KOPT-K1 (cell line): ENCODE results near the gene CCL16.
"Not testable (repeated sequence)": the region's sequence is repeated elsewhere in the genome, so short reads cannot be mapped to it uniquely, and the experiment has no call there.

Source experiments
- H3K27ac ChIP-seq: fragments of 200-600 bp; sonication (generic); 2 replicates; pipeline ENCODE4 v1.5.1; 2016; ENCODE audit warnings: antibody characterized with exemption, mild to moderate bottlenecking, low read depth, low read length; ENCODE audit not compliant: poor library complexity, severe bottlenecking
- H3K36me3 ChIP-seq: fragments of 200-600 bp; sonication (generic); 2 replicates; pipeline ENCODE4 v1.5.1; 2017; ENCODE audit warnings: antibody characterized with exemption, mild to moderate bottlenecking, low read length, moderate library complexity; ENCODE audit not compliant: insufficient read depth
- H3K9me3 ChIP-seq: fragments of 200-600 bp; sonication (generic); 2 replicates; pipeline ENCODE4 v1.5.1; 2017; ENCODE audit warnings: antibody characterized with exemption, low read length, mild to moderate bottlenecking; ENCODE audit not compliant: insufficient read depth, poor library complexity, severe bottlenecking

Gene CCL16

DNA sequence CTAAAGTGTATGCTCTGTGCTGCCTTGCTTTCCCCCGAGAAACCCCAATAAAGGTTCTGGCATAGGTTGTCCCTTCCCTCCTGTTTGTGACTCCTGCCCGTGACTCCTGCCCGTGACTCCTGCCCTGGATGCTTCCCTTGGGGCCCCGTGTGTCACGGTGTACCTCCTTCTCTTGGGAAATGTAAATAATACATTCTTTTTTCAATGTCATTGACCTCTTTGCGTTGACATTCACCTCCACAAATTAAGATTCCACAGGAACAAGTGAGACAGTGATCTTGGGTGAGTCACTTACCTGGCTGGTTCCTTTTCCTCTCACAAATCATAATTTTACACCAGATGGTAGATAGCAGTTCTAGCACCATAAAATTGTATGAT, 19.4 kb upstream of the CCL16 start:
- no peak overlapping the region for H3K27ac ChIP-seq
- H3K36me3 ChIP-seq, result no peaks in the 10 kb centered on the region
- no peaks in the 10 kb centered on the region for H3K9me3 ChIP-seq

DNA sequence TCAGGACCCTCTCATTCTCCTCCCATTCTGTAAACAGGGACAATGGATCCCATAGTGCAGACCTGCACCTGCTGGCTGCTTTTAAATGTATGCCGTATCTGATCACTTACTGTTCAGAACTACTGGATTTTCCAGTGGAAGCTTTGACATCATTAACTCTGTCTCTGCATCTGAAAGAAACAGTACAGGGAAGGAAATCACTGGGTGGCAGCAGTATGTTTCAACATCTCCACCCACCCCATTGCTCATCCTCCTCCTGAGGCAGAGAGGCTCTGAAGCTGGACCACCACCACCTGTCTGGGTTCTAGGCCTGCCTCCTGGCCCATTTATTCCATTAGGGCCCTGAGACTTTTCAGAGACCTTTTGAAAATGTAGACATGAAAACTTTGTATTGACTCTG, 17.5 kb upstream of the CCL16 start:
- Histone ChIP-seq H3K36me3 (no peaks in the 10 kb centered on the region), H3K9me3 (peaks cover 6% of the 10 kb centered on the region), H3K27ac (no peak overlapping the region)

DNA sequence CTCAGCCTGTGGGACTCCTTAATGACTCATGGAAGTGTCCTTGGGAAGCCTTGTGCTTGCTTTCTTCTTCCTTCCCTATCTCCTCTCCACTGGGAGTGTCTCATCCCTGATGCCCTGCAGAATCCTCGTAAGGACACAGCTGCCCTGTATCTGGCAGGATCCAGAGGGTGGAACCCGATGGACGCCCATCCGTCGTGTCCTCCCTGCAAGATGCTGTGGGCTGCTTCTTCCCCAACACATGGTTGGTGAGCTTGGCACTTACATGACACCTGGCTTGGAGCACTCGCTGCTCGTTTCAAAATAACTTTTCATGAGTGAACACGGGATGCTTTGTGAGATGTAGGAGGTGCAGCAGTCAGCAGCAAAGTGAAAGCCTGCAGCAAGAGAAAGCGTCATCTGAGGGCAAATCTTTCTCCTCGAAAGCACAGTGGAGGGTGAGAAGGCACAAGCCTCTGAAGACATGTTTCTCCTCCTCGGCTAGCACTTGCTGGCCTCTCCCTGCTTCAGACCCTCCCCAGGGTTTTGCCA, 16.8 kb upstream of the CCL16 start:
- Histone ChIP-seq H3K36me3 (no peaks in the 10 kb centered on the region), H3K9me3 (peaks cover 6% of the 10 kb centered on the region), H3K27ac (no peak overlapping the region)

DNA sequence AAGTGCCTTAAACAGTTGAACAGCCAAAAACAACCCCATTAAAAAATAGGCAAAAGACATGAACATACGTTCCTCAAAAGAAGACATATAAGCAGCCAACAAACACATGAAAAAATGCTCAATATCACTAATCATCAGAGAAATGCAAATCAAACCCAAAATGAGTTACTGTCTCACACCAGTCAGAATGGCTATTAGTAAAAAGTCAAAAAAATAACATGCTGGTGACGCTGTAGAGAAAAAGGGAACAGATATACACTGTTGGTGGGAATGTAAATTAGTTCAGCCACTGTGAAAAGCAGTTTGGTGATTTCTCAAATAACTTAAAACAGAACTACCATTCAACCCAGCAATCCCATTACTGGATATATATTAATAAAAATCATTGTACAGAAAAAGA, 14.0 kb upstream of the CCL16 start:
- H3K9me3 ChIP-seq, result peaks cover 10% of the 10 kb centered on the region
- not testable (repeated sequence) for H3K27ac ChIP-seq

DNA sequence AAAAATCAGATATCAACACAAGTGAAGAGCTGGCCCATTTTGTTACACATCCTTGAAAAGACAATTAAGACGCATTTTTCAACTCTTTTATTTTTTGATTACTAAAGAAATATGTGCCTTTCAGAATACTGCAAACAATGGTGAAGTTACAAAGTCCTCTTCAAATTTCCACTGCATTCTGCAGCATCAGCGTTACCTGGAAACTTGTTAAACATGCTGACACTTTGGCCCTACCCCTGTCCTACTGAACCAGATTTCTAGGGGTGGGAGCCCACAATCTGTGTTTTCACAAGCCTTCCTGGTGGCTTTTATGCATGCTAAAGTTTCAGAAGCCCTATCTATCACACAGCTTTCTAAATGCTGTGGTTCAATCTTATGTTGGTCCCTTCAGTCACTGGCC, 9.8 kb upstream of the CCL16 start:
- Histone ChIP-seq H3K9me3 (peaks cover 28% of the 10 kb centered on the region), H3K27ac (no peak overlapping the region), H3K36me3 (no peaks in the 10 kb centered on the region)

More for the DNA sequence above, 14.0 kb upstream of the CCL16 start:
- not testable (repeated sequence) for H3K36me3 ChIP-seq

DNA sequence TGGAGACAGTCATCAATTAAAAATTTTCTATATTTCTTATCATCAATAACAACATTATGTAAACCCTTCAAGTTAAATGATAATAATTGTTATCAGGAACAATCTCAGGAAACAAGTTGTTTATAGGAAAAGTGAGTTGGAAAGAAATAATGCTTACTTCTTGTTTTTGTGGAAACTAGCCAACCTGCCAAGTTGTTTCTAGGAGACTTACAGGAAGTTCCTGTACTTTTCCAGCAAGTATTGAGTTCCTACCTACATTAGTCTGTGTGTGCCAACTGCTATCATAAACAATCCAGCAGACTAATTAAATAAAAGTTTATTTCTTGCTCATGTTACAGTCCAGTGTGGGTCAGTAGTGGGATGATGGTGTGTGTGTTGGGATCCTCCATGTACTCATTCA, 6.9 kb upstream of the CCL16 start:
- H3K36me3 ChIP-seq, result no peaks in the 10 kb centered on the region
- peaks cover 22% of the 10 kb centered on the region for H3K9me3 ChIP-seq
- H3K27ac ChIP-seq, result no peak overlapping the region

DNA sequence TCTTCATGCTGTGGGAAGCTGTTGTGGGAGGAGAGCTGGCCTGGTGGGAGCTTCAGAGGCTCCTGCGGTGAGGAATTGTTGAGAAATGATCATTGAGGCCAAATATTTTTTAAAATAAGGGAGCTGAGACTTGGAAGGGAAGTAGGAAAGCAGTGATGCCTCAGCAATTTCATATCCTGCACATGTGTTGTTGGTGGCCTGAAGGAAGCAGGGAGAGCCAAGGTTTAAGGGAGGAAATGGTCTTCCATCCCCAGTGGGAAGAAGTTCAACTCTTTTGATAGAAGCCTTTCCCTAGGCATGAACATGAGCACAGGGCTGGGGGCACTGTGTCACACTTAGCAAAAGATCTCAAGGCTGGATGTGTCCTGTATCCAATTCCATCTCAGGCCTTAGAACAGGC, 5.3 kb upstream of the CCL16 start, which contains the start of gene CCL14:
Gene CCL14, minus strand, starts transcription at position 87 of the 400 bp plus-strand sequence. Its CDS starts 80 bp downstream, at position 7.
- peaks cover 18% of the 10 kb centered on the region for H3K9me3 ChIP-seq
- no peak within 1 kb of the TSS for H3K27ac ChIP-seq
- H3K36me3 ChIP-seq, result no peaks in the 10 kb centered on the region

DNA sequence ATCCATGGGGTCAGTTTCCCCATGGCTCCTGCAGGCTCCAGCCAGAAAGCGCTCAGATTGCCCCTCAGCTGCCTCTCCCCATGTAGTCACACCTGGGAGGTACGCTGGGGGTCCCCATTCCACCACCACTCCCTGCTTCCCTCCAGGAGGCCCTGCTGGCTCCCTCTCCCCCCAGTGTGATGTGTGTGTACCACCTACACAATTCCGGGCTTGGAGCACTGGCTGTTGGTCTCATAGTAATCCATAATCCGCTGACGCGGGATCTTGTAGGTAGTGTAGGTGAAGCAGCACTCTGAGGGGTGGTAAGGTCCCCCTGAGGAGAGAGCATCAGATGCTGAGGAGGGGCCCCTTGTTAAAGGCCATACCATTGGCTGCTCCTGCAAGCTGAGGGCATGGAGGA, 2.8 kb upstream of the CCL16 start:
- Histone ChIP-seq H3K9me3 (peaks cover 15% of the 10 kb centered on the region), H3K27ac (no peak overlapping the region), H3K36me3 (no peaks in the 10 kb centered on the region)

DNA sequence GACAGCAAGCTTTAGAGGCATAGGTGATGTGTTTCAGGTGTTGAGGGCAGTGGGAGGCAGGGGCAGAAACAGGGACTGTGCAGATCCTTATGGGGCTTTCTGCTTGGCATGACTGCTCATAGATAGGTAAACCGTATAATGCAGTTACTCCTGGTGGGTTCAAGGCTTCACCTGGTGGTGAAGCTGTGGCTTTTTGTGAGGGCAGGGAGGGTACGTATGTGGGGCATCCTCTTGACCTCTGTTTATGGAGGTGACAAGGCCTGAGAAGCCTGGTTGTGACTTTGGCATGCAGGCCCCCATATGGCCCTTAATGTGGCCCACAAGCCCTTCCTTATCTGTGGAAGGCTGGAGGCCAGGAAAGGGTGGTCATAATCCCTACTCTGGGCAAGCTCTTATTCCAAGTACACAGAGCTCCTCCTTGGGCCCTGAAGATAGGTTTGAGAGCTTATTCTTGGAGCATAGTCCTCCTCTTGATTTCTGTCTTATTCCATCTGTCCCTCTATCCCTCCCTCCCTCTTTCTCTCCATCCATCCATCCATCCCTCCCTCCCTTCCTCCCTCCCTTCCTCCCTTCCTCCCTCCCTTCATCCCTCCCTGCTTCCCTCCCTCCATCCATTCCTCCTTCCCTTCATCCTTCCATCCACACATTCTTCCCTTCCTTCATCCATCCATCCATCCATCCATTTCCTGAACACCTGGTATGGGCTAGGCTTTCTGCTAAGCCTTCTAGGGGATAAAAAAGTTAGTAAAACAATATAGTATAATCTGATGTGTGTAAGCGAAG, 1.3 kb upstream of the CCL16 start:
- H3K36me3 ChIP-seq, result no peaks in the 10 kb centered on the region

DNA sequence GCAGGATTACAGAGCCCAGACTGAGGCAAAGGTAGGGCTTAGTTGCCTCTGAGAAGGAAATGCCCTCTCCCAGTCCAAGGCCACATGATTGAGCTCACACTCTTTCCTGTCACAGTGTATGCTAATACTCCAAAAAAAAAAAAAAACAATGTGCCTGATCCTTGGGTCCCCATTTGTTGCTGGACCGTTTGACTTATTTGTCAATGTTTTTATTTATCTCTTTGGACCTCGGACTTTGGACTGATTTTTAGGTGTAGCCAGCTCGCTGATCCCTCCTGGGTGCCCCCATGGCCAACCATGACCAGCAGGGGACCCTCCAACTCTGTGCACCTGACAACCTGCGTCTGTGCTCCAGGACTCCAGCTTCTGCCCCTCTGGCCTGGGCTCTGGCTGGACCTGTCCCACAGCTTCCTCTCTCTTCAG, 622 bp upstream of the CCL16 start:
- H3K9me3 ChIP-seq, result no peaks in the 10 kb centered on the region
- H3K27ac ChIP-seq, result no peak overlapping the region
- H3K36me3 ChIP-seq, result no peaks in the 10 kb centered on the region

More for the DNA sequence above, 1.3 kb upstream of the CCL16 start:
- Histone ChIP-seq H3K9me3 (peaks cover 3% of the 10 kb centered on the region), H3K27ac (no peak overlapping the region)

DNA sequence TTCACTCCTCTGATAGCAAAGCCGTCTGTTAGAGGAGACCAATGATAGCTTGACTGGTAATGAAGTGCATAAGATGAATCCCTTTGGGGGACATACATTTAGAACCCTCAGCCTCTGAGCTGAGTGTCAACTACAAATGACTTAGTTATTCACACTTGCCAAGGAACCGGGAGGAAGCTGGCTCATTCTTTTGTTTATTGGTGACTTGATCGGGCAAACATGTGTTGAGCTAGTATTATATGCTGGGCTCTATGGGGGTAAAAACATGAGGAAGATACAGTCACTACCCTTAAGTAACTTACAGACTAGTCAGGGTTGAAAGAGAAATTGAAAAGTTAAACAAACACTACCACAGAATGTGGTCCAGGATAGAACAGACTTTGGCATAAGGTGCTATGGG, 3.0 kb downstream of the CCL16 start:
- Histone ChIP-seq H3K27ac (no peak overlapping the region), H3K36me3 (no peaks in the 10 kb centered on the region), H3K9me3 (no peaks in the 10 kb centered on the region)

DNA sequence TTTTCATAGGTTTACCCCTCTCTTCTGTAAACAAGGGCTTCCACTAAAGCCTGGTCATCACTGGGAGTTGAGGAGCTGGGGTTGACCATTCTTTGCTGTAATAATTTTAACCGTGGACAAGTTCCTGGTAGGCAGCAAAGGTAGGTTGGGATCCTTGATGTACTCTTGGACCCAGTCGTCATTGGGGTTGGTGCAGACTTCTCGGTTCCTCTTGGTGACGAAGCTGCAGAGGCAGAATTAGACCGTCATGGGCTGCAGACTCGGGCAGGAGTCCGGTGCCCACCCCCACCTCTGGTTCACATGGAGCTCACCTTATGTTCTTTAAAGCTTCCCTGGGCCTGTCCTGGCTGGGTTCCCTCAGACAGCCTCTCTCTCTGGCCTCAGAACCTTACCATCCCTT, 3.8 kb downstream of the CCL16 start:
- Histone ChIP-seq H3K9me3 (no peaks in the 10 kb centered on the region), H3K27ac (no peak overlapping the region), H3K36me3 (no peaks in the 10 kb centered on the region)

DNA sequence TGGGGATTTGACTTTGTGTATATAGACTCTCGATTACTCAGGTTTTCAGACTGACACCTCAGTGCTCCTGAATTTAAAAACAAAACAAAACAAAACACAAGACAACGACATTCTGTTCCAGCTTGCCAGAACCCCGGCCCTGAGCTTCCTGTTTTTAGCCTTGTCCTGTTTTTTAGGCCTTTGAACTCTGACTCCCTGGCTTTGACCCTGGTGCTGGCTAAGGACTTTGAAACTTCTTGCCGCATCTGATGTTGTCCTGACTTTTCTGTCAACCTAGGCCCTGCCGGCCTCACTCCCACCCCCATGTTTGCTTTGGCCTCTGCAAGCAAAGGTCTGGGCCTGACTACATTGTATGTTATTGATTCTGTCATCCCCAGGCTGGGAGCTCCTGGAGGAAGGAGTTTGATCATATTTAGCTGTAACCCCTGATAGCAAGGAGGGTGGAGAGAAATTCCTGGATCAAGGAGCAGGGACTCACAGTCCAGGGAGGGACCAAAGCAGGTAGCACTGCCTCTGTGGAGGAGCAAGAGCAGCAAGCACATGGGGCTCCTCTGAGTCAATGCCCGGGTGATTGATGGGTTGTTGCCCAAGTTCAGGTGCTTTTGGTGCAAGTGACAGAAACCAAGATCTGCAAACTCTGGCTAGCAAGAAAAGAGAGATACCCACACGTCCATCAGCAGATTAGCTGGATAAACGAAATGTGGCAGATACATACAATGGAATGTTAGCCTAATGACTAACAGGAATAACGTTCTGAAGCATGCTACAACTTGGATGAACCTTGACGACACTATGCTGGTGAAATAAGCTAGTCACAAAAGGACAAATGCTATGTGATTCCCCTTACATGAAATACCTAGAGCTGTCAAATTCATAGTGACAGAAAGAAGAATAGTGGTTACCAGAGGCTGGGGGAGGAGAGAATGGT, 7.7 kb downstream of the CCL16 start:
- H3K27ac ChIP-seq, result no peak overlapping the region
- H3K36me3 ChIP-seq, result no peaks in the 10 kb centered on the region
- H3K9me3 ChIP-seq, result no peaks in the 10 kb centered on the region

DNA sequence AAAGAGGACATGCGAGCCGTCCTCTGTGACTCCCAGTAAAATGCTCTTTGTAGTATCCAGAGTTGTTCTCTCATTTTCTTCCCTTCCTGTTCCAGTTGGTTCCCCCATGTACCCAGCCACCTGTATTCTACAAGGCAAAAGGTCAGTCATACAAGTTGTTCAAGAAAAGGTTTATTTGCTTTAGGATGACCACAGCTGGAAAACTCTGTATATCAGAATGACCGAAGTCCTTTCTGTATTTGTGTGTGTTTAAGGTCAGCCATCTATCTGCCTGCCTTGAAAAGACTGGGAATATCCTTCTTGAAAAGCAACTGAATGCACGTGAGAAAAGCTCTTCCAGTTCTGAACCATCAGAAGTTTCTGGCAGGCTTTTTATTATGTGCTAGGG, 8.4 kb downstream of the CCL16 start:
- H3K27ac ChIP-seq, result no peak overlapping the region
- H3K9me3 ChIP-seq, result no peaks in the 10 kb centered on the region

DNA sequence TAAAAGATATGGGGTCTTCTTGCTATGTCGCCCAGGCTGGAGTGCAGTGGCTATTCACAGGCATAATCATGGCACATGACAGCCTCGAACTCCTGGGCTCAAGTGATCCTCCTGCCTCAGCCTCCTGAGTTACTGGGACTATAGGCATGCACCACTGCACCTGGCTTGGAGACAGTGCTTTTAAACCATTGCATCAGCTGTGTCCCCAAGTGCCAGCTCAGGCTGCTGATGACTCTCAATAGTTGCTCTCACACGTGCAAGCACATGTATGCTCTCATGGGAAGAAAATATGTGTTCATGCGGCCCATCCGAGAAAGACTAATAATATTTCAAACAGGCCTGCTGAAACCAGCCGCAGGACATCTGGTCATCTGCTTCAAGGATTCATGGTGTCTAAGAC, 8.8 kb downstream of the CCL16 start:
- no peak overlapping the region for H3K27ac ChIP-seq
- H3K36me3 ChIP-seq, result no peaks in the 10 kb centered on the region
- no peaks in the 10 kb centered on the region for H3K9me3 ChIP-seq

More for the DNA sequence above, 8.4 kb downstream of the CCL16 start:
- no peaks in the 10 kb centered on the region for H3K36me3 ChIP-seq
